GM19035 (cell line): ENCODE results near the gene PCDH20.
"Not testable (repeated sequence)": the region's sequence is repeated elsewhere in the genome, so short reads cannot be mapped to it uniquely, and the experiment has no call there.

ENCODE experiments used
- ATAC-seq: cut with Tn5 transposase; IDR thresholded peaks from one replicate; pipeline ENCODE4 v1.9.1; 2021; ENCODE audit not compliant: unreplicated experiment

The PCDH20 gene

GRCh38 chr13:61415749-61416148, at the start of gene PCDH20:
TSS of gene PCDH20 (minus strand) at chr13:61415849. CDS start at chr13:61415158, 691 bp downstream.
- ATAC-seq, result no peak

- ATAC-seq, result no peak
These were observed 47.4 kb upstream of the PCDH20 start for GRCh38 chr13:61463024-61463423.

- no peak for ATAC-seq
These were observed 37.5 kb upstream of the PCDH20 start for GRCh38 chr13:61453121-61453520.

- ATAC-seq, result no peak
These were observed 16.4 kb upstream of the PCDH20 start for GRCh38 chr13:61432029-61432428.

GRCh38 chr13:61423915-61424314, 8.3 kb upstream of the PCDH20 start:
- ATAC-seq, result no peak

- no peak for ATAC-seq
These were observed 1.5 kb upstream of the PCDH20 start for GRCh38 chr13:61417086-61417570.

GRCh38 chr13:61415058-61415721, 459 bp downstream of the PCDH20 start:
- ATAC-seq, result no peak

- ATAC-seq, result no peak
These were observed 977 bp downstream of the PCDH20 start for GRCh38 chr13:61414686-61415057.

GRCh38 chr13:61413572-61414535, 1.8 kb downstream of the PCDH20 start:
- ATAC-seq, result no peak

- no peak for ATAC-seq
These were observed 4.9 kb downstream of the PCDH20 start for GRCh38 chr13:61410669-61411297.

- no peak for ATAC-seq
These were observed 5.4 kb downstream of the PCDH20 start for GRCh38 chr13:61410266-61410665.

GRCh38 chr13:61408571-61408970, 7.1 kb downstream of the PCDH20 start:
- no peak for ATAC-seq

- ATAC-seq, result no peak
These were observed 9.4 kb downstream of the PCDH20 start for GRCh38 chr13:61406275-61406674.

- ATAC-seq, result no peak
These were observed 19.5 kb downstream of the PCDH20 start for GRCh38 chr13:61396121-61396520.

- no peak for ATAC-seq
These were observed 24.2 kb downstream of the PCDH20 start for GRCh38 chr13:61391426-61391825.

GRCh38 chr13:61387694-61388093, 28.0 kb downstream of the PCDH20 start:
- no peak for ATAC-seq

GRCh38 chr13:61383111-61383510, 32.5 kb downstream of the PCDH20 start:
- no peak for ATAC-seq

- no peak for ATAC-seq
These were observed 45.1 kb downstream of the PCDH20 start for GRCh38 chr13:61370520-61370919.

GRCh38 chr13:61364690-61365089, 51.0 kb downstream of the PCDH20 start:
- not testable (repeated sequence) for ATAC-seq

GRCh38 chr13:61362522-61362921, 53.1 kb downstream of the PCDH20 start:
- ATAC-seq, result no peak
